HG03571 (cell line): ENCODE results near the gene WNK2.
"Not testable (repeated sequence)": the region's sequence is repeated elsewhere in the genome, so short reads cannot be mapped to it uniquely, and the experiment has no call there.

Experiments
- ATAC-seq: cut with Tn5 transposase; IDR thresholded peaks from one replicate; pipeline ENCODE4 v1.9.1; 2021; ENCODE audit not compliant: unreplicated experiment

Gene WNK2

DNA sequence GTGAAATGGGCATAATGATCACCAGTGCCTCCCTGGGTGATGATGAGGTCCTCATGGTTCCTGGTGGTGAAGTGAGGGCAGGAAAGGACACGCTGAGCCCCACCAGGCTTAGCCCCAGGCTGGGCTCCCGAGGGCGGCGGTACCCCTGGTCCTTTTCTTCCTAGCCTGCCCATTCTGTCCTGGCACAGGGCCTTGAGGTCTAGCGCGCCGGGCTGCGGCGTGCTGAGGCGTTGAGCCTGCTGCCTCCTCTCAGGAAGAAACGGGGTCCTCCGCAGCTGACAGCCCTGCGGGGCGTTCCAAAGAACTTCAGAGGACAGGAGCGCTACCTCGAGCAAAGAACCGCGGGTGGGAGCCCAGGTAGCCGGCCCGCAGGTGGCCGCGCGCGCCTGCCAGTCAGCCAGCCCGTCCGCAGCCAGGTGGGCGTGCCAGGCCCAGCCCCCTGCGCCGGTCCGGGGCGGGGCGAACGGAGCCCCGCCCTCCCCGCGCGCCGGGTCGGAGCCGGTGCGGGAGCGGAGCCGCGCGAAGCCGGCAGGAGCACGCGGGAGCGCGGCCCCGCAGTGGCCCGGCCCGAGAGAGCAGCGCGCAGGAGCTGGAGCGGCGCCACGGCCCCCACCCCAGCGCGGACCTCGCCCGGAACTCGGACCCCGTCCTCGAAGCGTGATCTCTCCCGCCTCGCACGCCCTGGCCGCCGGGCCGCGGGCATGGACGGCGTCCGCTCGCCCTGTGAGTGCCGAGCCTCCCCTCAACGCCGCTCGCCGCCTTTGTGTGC, at the start of gene WNK2:
Gene WNK2, plus strand, starts transcription at position 477 of the 769 bp plus-strand sequence. CDS start 791 bp downstream, outside the sequence.
- ATAC-seq: no peak

GRCh38 chr9:93134740-93135444, 49.0 kb upstream of the WNK2 start:
- peak; percentile 2 for ATAC-seq

DNA sequence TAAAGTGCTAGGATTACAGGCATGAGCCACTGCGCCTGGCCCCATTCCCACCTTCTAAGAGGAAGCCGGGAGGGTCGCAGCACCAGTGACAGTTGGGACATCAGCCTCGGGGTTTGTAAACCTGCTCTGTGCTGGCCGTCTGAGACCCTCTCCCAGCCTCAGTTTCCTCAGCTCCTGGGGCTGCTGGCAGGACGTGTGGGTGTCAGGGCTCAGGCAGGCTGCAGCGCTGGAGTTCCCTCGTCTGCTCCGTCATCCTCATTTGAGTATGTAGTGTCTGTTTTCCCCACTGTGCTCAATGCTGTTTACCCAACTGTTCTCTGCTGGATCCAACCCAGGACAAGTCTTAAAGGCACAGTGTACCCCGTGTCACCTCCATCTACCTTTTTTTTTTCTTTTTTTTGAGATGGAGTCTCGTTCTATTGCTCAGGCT, 47.9 kb upstream of the WNK2 start:
- no peak for ATAC-seq

DNA sequence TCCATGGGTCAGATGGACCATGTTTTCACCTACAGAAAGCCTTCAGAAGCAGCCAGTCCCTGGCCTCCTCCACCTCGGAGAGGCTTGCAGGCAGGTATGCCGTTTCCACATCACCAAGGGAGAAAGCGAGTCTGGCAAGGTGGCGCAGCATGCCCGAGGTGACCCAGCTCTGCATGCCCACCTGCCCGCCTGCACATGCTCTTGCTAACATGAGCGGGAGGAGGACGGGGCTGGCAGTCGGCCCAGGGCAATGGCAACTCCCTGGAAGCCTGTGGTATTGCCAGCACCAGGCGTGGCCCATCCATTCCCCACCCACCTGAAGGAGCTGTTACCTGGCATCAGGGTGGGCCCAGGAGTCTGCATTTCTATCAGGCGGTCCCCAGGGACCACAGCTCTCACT, 46.6 kb upstream of the WNK2 start:
- ATAC-seq: no peak

DNA sequence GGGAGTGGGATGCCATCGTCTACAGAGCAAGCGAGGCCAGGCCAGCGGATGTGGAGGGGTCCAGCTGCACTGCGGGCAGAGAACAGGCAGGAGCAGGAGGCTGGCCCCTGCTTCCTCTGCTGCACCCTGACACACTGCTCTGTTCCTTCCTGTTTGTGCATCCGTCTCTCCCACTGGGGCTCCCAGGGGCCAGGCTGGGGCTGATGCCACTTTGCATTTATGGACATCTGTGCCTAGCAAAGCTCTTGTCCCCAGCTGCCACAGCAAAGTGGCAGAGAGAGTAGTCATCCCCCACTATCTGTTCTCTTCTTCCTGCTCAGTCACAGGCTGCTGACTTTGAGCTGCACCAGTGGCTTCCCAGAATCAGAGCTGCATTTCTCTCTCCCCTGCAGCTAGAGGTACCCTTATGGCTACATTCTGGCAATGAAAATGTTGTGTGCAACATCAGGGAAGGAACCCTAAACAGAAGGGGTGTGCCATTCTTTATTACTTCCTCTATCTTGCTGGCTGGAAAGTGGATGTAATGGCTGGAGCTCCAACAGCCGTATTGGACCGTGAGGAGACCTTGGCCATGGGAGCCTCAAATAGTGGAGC, 45.7 kb upstream of the WNK2 start:
- ATAC-seq: no peak

DNA sequence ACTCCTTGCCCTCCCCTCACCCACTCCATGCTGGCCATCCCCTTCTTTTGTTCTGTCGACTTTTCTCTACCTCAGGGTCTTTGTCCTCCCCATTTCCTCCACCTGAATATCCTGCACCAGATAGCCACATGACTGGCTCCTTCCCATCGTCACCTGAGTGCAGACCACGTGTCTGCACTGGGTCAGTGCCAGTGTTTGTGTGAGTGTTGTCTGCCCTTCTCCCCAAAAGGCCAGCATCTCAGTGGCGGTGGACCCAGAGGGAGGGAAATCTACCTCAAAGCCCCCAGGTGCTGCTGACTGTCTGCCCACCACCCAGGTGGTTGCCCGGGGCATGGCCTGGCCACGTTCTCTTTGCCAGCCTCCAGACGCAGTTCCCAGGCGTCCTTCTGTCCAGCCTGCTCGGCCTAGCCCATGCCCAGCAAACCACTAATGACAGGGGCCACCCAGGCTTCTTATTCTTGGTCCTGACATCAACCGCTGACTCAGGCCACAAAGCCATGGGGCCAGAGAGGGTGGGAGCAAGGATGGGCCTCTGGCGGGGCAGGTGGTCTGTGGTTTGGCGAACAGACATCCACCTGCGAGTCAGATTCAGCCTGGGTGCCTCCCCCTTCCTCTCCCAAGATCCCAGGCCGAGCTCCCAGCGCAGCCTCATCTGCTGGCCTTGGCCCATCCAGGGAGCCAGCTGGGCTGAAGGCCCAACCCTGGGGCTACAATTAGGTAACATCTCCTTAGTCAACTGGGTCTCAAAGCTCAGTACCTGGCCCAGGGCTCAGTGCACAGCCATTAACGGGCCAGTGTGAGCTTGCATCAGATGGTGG, 44.4 kb upstream of the WNK2 start:
- no peak for ATAC-seq

DNA sequence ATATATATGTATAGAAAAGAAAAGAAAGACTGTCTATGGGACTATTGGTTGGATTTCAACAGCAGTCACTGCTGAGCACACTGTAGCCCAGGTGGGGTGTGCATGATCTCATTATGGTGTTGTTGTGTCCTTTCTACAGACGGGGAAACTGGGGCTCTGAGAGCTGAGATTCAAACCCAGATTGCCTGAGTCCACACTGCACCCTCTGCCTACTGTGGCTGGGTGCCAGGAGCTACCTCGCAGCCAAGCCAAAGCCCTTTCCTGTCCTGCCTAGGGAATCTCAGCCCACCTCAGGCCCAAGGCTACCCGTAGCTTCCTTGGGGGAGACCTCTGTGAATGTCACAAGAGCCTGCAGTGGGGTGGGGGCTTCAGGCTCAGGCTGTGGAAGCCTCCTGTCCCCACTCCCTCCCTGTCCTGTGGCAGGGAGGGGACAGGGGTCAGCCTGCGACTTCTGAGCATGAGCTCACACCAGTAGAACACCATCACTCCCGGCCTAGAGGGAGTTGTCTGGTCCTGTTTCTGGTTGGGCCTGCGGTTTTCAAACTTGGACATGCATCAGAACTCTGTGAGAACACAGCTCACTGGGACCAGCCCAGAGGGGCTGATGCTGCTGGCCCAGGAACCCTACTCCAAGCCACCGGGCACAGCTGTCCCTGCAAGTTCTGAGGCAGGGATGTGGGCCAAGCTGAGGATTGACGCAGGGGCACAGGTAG, 42.0 kb upstream of the WNK2 start:
- no peak for ATAC-seq

GRCh38 chr9:93143830-93144530, 40.0 kb upstream of the WNK2 start:
- ATAC-seq: no peak

DNA sequence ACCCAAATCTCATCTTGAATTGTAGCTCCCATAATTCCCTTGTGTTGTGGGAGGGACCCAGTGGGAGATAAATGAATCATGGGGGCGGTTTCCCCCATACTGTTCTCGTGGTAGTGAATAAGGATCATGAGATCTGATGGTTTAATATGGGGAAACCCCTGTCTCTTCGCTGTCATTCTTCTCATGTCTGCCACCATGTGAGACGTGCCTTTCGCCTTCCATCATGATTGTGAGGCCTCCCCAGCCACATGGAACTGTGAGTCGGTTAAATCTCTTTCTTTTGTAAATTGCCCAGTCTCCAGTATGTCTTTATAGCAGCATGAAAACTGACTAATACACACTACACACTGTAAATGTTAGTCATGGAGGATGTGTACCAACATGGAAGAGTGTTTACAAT, 37.2 kb upstream of the WNK2 start:
- ATAC-seq: not testable (repeated sequence)

DNA sequence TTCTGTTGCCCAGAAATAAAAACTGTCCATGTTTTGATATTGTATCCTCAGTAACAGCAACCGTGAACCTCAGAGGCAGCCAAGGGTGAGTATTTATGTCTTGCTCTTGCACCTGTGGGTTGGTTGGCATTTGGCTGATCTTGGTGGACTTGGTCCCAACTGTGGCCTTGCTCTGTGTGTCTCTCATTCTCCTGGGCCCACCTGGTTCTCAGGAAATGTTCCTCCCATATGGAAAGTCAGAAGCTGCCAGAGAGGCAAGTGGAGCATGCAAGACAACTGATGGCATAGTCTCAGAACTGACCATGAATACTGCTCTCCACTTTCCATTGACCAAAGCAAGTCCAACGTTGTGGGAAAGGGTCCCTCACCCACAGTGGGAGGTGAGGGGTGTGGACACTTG, 36.3 kb upstream of the WNK2 start:
- no peak for ATAC-seq

- ATAC-seq: no peak
These were observed 35.2 kb upstream of the WNK2 start for GRCh38 chr9:93148721-93149120.

DNA sequence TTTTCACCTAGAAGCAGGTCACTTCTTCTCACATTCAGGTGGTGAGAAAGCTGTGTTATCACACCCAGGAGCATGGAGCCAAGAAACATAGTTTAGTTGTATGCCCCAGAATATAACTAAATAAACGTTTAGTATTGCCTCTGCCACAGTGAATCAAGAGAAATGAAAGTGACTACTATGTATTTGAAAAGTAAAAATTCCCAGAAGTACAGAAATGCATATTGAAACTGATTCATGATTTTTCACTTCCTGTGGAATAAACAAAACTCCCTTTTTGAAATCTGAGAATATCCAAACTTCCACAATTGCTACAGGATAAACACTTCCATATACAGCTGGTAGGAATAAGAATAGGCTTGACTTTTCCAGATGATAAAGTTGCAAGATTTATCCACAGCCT, 34.6 kb upstream of the WNK2 start:
- no peak for ATAC-seq

DNA sequence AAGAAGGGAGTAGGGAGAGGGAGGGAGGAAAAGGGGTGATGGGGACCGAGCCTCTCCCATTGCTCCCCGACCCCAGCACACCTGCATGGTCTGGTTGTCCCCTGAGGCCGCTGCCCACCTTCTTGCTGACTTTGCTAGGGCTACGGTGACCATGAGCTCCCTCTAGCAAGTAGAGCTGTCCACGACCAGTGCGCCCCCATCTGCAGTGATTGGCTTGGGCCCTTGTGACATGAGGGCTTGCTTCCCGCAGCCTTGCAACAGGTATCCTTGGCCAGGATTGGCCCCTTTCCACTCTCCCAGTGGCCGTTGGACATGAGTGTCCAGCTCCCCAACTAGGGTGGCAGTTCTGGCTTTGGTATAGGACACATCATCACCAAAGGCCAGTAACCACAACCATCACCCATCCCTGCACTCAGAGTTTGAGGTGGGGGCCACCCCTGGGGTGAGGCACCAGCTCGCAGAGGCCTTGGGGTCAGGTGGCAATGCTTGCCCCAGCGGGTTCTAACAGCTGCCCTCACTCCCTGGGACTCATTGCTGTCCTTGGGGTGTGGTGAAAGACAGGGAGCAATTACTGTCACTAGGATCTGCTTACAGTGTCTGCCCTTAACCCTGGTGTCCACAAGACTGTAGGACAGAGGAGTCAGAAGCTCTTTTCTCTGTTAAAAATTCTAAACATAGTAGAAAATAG, 32.7 kb upstream of the WNK2 start:
- ATAC-seq: no peak

GRCh38 chr9:93154293-93154903, 29.5 kb upstream of the WNK2 start:
- no peak for ATAC-seq

GRCh38 chr9:93155716-93156474, 28.0 kb upstream of the WNK2 start:
- ATAC-seq: no peak

DNA sequence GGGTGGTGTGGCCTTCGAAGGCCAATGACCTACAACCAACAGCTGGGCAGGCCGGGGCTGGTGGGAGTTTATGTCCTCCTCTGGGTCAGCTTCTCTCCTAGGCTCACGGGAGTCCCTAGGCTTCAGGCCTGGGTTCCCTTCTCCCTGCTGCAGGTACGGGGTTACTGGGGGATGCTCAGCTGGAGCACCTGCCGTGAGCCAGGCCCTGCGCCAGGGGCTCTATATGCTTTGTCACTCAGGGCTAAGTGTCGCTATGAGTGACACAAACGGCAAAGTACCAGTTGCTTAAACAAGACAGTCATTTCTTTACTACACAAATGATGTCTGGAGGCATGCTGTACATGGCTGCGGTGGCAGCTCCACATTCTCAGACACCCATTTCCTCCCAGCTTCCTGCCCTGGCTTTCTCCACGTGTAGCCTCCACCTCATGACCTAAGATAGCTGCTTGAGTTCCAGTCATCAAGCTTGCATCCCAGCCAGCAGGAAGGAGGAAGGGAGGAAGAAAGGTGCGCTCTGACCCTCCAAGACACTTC, 27.4 kb upstream of the WNK2 start:
- peak; percentile 48 for ATAC-seq

DNA sequence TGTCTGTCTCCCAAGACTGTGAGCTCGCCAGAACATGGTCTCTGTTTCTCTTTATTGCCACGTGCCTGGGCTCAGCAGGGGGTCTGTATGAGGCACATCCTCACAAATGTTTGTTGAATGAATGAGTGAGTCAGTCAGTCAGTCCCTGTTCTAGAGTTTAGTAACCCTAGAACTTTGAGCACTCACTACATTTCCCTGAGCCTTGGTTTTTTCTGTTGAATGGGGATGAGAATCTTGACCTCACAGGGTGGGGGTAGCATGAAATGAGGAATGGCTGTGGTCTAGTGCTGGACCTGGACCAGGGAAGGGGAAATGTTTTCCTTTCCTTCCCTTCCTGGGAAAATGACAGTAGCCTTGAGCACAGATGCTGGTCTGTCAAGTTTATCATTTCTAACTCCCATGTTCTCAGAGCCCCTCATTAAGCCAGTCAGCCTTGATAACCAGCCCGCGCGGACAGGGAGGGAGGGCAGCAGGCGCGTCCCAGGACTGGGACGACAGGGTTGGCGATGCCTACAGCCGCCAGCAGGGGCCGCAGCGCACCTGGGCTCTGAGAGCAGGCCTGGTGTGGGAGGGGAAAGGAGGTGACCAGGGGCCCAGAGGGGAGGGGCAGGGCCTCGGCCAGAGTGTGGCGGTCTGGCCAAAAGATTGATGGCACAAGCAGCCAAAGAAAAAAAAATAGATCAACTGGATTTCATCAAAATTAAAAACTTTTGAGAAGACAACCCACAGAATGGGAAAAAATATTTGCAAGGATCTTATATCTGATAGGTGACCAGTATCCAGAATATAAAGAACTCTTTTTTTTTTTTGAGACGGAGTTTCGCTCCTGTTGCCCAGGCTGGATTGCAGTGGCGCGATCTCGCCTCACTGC, 24.1 kb upstream of the WNK2 start:
- ATAC-seq: peak; percentile 80
